Activated T-helper 17 cell treated with anti-CD3 and anti-CD28 coated beads, Interleukin-2, amount 50 U/mL, for 72 hours (primary cell): ENCODE data around the gene OSTF1. TPM values are rescaled to one million over a fixed set of nuclear protein-coding genes. Genes with fewer than 3 reads are reported as not detected.

Experiments
- ATAC-seq: fragments of 150-1000 bp; cut with Tn5 transposase; replicated peaks from 2 replicates; pipeline ENCODE4 v1.10.0; 2021; ENCODE audit warnings: mild to moderate bottlenecking, moderate library complexity
- H3K27ac Mint-ChIP-seq: one replicate; pipeline ENCODE4 v1.8.0; 2022; ENCODE audit warnings: mixed read lengths
- H3K27me3 Mint-ChIP-seq: one replicate; pipeline ENCODE4 v1.8.0; 2022; ENCODE audit warnings: mixed read lengths
- H3K36me3 Mint-ChIP-seq: one replicate; pipeline ENCODE4 v1.8.0; 2022; ENCODE audit warnings: low read depth, mild to moderate bottlenecking, mixed read lengths
- H3K4me1 Mint-ChIP-seq: one replicate; pipeline ENCODE4 v1.8.0; 2022; ENCODE audit warnings: mixed read lengths
- H3K4me3 Mint-ChIP-seq: one replicate; pipeline ENCODE4 v1.8.0; 2022; ENCODE audit warnings: mild to moderate bottlenecking, mixed read lengths
- H3K9me3 Mint-ChIP-seq: one replicate; pipeline ENCODE4 v1.8.0; 2022; ENCODE audit warnings: mixed read lengths
- total RNA-seq, 2 donors: library from RNA; stranded (reverse); gene quantifications; one replicate each; pipeline ENCODE4 v1.2.3, GENCODE V29; 2022

Gene OSTF1
- total RNA-seq, 2 donors from 2014 or later, result 131 to 217 TPM

DNA sequence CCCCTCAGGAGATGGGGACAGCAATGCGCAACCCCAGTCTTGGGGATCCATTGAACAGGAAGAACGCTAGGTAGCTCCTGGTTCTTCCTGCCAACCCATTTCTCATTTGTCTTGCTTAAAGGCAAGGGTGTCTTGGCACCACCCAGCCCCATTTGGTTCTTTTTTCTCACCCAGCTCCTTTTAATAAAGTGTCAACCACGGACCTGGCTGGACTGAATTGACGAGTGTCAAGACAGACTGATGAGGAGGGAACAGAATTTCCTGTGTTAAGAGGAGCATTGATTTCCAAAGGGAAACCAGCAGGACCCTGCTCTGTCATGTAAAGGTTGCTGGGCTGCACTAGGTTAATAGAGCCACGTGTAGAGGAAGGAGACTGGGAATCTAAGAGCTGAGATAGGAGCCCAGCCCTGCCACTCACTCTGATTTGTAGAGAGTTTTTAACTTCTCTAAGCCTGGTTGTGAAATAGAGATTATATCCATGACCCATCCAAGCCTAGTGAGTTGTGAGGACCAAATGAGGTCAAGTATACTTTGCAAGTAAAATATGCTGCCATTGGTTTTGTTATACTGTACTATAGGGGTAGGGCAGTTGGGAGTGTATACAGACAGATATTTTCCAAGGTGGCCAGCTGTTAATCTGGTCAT, 33.7 kb downstream of the OSTF1 start:
- no peak for ATAC-seq
- Mint-ChIP-seq H3K9me3 (peaks cover 9% of the 10 kb centered on the region), H3K36me3 (peaks cover 95% of the 10 kb centered on the region), H3K4me1 (peaks cover 33% of the 10 kb centered on the region), H3K27me3 (no peaks in the 10 kb centered on the region), H3K4me3 (no peak overlapping the region), H3K27ac (no peak overlapping the region)

- no peaks in the 10 kb centered on the region for H3K9me3 Mint-ChIP-seq
- H3K4me1 Mint-ChIP-seq, result peaks cover 25% of the 10 kb centered on the region
- peaks cover 94% of the 10 kb centered on the region for H3K36me3 Mint-ChIP-seq
- no peak for ATAC-seq
- no peaks in the 10 kb centered on the region for H3K27me3 Mint-ChIP-seq
- H3K27ac Mint-ChIP-seq, result no peak overlapping the region
- no peak overlapping the region for H3K4me3 Mint-ChIP-seq
These were observed 35.4 kb downstream of the OSTF1 start for GRCh38 chr9:75123696-75124095.

- peaks cover 39% of the 10 kb centered on the region for H3K4me1 Mint-ChIP-seq
- H3K4me3 Mint-ChIP-seq, result peak overlapping the region; percentile 38
- no peaks in the 10 kb centered on the region for H3K9me3 Mint-ChIP-seq
- peak overlapping the region; percentile 84 for H3K27ac Mint-ChIP-seq
- no peaks in the 10 kb centered on the region for H3K27me3 Mint-ChIP-seq
- peak; percentile 96 for ATAC-seq
- H3K36me3 Mint-ChIP-seq, result peaks cover 94% of the 10 kb centered on the region
These were observed 40.2 kb downstream of the OSTF1 start for GRCh38 chr9:75128535-75128934.

DNA sequence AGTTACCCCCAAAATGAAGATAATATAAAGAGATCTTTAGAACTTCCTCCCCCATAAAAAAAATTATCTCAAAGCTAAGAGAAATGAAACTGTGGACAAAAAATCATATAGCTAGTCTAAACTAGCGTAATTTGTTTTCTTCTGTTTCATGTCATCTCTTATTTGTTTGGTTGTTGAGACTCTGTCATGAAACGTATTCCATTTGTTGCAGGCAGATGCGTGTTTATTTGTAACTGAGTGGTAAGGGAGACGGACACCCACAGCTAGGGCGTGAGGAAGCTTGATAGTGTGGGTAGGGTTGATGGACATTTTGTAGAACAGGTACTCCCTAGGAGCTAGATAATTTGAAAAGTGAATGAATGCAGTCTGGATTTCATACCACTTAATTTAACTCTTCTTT, 41.9 kb downstream of the OSTF1 start:
- Mint-ChIP-seq H3K4me1 (peaks cover 39% of the 10 kb centered on the region), H3K36me3 (peaks cover 94% of the 10 kb centered on the region), H3K27me3 (no peaks in the 10 kb centered on the region), H3K4me3 (no peak overlapping the region), H3K9me3 (peaks cover 3% of the 10 kb centered on the region), H3K27ac (peak overlapping the region; percentile 7)
- ATAC-seq, result no peak

DNA sequence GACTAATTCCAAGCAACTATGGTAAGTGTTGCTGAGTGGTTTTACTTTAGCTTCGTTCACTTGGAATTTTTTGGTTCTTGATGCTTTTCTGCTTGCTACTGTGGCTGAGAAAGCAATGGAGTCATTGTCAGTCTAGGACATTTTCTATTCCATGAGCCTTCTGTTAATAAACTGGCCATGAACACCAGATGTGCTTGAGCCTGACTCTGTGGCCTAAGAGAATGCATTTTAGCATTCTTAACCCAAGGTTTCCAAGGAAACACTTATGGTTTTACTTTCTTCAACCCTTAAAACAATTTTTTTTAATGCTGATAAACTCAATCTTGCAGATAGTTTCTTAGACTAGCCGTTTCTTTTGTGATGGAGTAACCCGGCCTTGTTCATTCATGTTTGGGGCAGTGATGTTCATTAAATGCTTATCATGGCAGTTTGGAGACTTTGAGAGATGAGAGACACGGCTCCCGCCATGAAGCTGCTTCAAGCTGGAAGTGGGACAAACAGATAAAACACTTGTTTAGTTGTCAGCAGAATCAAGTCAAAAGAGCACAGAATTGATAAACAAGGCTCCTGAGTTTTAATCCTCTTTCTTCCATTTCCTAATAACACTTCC, 42.4 kb downstream of the OSTF1 start:
- peaks cover 94% of the 10 kb centered on the region for H3K36me3 Mint-ChIP-seq
- peaks cover 3% of the 10 kb centered on the region for H3K9me3 Mint-ChIP-seq
- ATAC-seq, result no peak
- peaks cover 39% of the 10 kb centered on the region for H3K4me1 Mint-ChIP-seq
- H3K4me3 Mint-ChIP-seq, result no peak overlapping the region
- H3K27me3 Mint-ChIP-seq, result no peaks in the 10 kb centered on the region
- peak overlapping the region; percentile 7 for H3K27ac Mint-ChIP-seq

DNA sequence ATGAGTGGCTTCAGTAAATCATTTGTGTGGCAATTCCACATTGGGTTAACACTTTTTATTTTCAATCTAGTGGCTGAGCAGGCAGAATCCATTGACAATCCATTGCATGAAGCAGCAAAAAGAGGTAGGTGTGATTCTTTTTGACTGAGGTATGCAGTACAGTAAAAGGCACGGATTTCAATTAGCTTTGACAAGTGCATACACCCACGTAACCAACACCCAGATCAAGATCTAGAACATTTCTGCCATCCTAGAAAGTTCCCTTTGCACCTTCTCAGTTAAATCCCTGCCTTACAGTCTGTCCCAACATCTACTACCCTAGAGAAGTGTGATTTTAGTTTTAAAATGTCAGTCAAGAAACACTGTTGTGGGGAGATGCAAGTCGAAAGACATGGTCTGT, 43.4 kb downstream of the OSTF1 start:
- Mint-ChIP-seq H3K27ac (peak overlapping the region; percentile 7), H3K36me3 (peaks cover 98% of the 10 kb centered on the region), H3K4me3 (no peak overlapping the region), H3K27me3 (no peaks in the 10 kb centered on the region), H3K4me1 (peaks cover 39% of the 10 kb centered on the region), H3K9me3 (peaks cover 3% of the 10 kb centered on the region)
- no peak for ATAC-seq

GRCh38 chr9:75132244-75132643, 43.9 kb downstream of the OSTF1 start:
- Mint-ChIP-seq H3K4me3 (no peak overlapping the region), H3K9me3 (peaks cover 3% of the 10 kb centered on the region), H3K4me1 (peaks cover 39% of the 10 kb centered on the region), H3K36me3 (peaks cover 100% of the 10 kb centered on the region), H3K27ac (peak overlapping the region; percentile 7), H3K27me3 (no peaks in the 10 kb centered on the region)
- no peak for ATAC-seq

GRCh38 chr9:75133396-75133795, 45.1 kb downstream of the OSTF1 start:
- Mint-ChIP-seq H3K27me3 (no peaks in the 10 kb centered on the region), H3K27ac (peak overlapping the region; percentile 65), H3K4me3 (no peak overlapping the region), H3K36me3 (peaks cover 99% of the 10 kb centered on the region), H3K4me1 (peaks cover 33% of the 10 kb centered on the region), H3K9me3 (peaks cover 3% of the 10 kb centered on the region)
- no peak for ATAC-seq

- Mint-ChIP-seq H3K4me3 (no peak overlapping the region), H3K27ac (peak overlapping the region; percentile 77), H3K27me3 (no peaks in the 10 kb centered on the region), H3K36me3 (peaks cover 99% of the 10 kb centered on the region), H3K9me3 (peaks cover 3% of the 10 kb centered on the region), H3K4me1 (peaks cover 28% of the 10 kb centered on the region)
- ATAC-seq, result no peak
These were observed 46.2 kb downstream of the OSTF1 start for GRCh38 chr9:75134495-75134894.

DNA sequence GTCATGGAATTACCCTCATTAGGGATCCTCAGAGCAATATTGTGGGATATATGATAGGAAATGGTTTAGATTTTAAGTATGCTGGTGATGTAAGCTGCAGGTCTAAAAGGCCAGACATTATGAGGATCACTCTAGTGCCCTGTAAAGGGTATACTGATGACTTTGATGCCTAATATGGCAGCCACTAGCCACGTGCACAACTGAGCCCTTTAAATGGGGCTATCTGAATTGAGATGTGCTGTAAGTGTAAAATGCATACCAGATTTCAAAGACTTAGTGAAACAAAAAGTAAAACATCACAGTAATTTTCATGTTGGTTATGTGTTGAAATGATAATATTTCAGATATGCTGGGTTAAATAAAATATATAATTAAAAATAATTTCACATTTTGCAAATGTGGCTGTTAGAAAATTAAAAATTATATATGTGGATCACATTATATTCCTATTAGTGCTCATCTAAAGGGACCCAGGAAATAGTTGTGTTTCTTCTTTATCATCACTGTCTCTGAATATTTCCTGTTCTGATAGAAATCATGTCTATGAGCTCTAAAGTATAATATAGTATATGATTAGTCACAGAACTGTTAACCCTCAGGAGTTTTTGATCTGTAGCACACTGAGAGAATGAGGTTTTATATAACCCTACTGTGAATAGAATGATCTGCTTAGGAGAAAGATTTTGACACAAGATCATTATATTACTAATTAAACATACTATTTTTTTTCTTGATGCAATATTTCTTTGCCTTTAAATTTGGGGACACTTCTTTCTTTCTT, 50.1 kb downstream of the OSTF1 start:
- Mint-ChIP-seq H3K4me1 (peaks cover 27% of the 10 kb centered on the region), H3K4me3 (peak overlapping the region; percentile 57), H3K27me3 (no peaks in the 10 kb centered on the region), H3K36me3 (peaks cover 99% of the 10 kb centered on the region), H3K9me3 (peaks cover 5% of the 10 kb centered on the region), H3K27ac (peak overlapping the region; percentile 84)
- peak; percentile 61 for ATAC-seq

GRCh38 chr9:75139201-75139600, 50.9 kb downstream of the OSTF1 start:
- peaks cover 9% of the 10 kb centered on the region for H3K9me3 Mint-ChIP-seq
- peak overlapping the region; percentile 57 for H3K4me3 Mint-ChIP-seq
- H3K36me3 Mint-ChIP-seq, result peaks cover 99% of the 10 kb centered on the region
- H3K27ac Mint-ChIP-seq, result peak overlapping the region; percentile 84
- peaks cover 26% of the 10 kb centered on the region for H3K4me1 Mint-ChIP-seq
- peak; percentile 31 for ATAC-seq
- H3K27me3 Mint-ChIP-seq, result no peaks in the 10 kb centered on the region

- Mint-ChIP-seq H3K4me3 (no peak overlapping the region), H3K4me1 (peaks cover 26% of the 10 kb centered on the region), H3K27ac (no peak overlapping the region), H3K36me3 (peaks cover 99% of the 10 kb centered on the region), H3K27me3 (no peaks in the 10 kb centered on the region), H3K9me3 (peaks cover 11% of the 10 kb centered on the region)
- ATAC-seq, result no peak
These were observed 51.9 kb downstream of the OSTF1 start for GRCh38 chr9:75140261-75140660.

- H3K36me3 Mint-ChIP-seq, result peaks cover 97% of the 10 kb centered on the region
- peaks cover 36% of the 10 kb centered on the region for H3K4me1 Mint-ChIP-seq
- ATAC-seq, result peak; percentile 68
- peak overlapping the region; percentile 77 for H3K27ac Mint-ChIP-seq
- H3K9me3 Mint-ChIP-seq, result peaks cover 12% of the 10 kb centered on the region
- H3K4me3 Mint-ChIP-seq, result peak overlapping the region; percentile 67
- H3K27me3 Mint-ChIP-seq, result no peaks in the 10 kb centered on the region
These were observed 53.9 kb downstream of the OSTF1 start for GRCh38 chr9:75142202-75142601.

- Mint-ChIP-seq H3K4me3 (peak overlapping the region; percentile 61), H3K27ac (peak overlapping the region; percentile 85), H3K27me3 (no peaks in the 10 kb centered on the region), H3K36me3 (peaks cover 94% of the 10 kb centered on the region), H3K4me1 (peaks cover 49% of the 10 kb centered on the region), H3K9me3 (peaks cover 12% of the 10 kb centered on the region)
- ATAC-seq, result peak; percentile 48
These were observed 57.9 kb downstream of the OSTF1 start for GRCh38 chr9:75146229-75146628.

DNA sequence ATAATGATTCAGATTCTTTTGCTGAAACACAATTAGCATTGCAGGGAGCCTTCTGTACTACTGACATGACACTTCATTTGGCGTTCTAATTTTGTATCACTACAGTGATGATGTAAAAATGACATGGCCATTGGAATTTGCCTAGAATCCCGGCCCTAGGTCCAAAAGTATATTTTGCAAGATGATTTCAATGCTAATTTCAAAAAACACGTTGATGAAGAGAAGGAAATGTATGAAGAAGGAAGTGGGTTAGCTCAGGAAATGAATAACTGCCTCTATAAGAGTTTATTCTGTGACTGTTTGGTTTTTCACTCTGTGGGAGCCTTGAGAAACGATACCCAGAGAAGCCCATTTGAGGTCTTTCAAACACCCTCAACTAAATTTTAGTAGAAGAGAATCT, 59.3 kb downstream of the OSTF1 start:
- peak; percentile 40 for ATAC-seq
- H3K36me3 Mint-ChIP-seq, result peaks cover 91% of the 10 kb centered on the region
- H3K4me3 Mint-ChIP-seq, result peak overlapping the region; percentile 75
- peaks cover 12% of the 10 kb centered on the region for H3K9me3 Mint-ChIP-seq
- peaks cover 55% of the 10 kb centered on the region for H3K4me1 Mint-ChIP-seq
- no peaks in the 10 kb centered on the region for H3K27me3 Mint-ChIP-seq
- peak overlapping the region; percentile 97 for H3K27ac Mint-ChIP-seq
